ENCODE data around the gene EXOG.

EXOG gene

GRCh38 chr3:38509732-38510131 lies 13.6 kb downstream of the EXOG start:
- DNase-seq (ENCODE audit: low read depth in 3 of 3, low spot score in 1 of 3): no peak

GRCh38 chr3:38510631-38511030 lies 14.5 kb downstream of the EXOG start:
- no peak for DNase-seq (ENCODE audit: low read depth in 3 of 3, low spot score in 1 of 3)

- no peak for DNase-seq (ENCODE audit: low read depth in 3 of 3, low spot score in 1 of 3)
Observed at GRCh38 chr3:38511546-38511945, 15.4 kb downstream of the EXOG start.

DNA sequence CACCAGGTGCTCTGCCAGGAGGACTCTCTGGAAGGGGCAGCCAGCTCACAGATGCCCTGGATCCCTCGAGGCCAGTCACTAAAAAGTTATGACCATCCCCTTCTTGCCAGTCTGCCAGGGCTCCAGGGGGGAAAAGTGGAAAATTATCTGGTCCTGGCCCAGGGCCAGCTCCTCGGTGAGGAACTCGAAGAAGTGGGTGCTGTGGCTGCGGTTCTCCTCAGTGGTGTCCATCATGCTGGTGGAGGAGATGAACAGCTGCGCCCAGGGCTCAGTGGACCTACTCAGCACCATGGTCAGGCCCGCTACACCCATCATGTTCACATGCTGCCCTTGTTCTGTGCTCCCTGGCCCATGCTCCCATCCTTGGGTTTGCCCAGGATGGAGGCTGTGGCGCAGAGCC lies 19.2 kb downstream of the EXOG start:
- DNase-seq (ENCODE audit: low read depth in 3 of 3, low spot score in 1 of 3): no peak

- DNase-seq (ENCODE audit: low read depth in 3 of 3, low spot score in 1 of 3): no peak
Observed at GRCh38 chr3:38516669-38517068, 20.5 kb downstream of the EXOG start.

GRCh38 chr3:38519000-38519399 lies 22.9 kb downstream of the EXOG start:
- DNase-seq (ENCODE audit: low read depth in 3 of 3, low spot score in 1 of 3): no peak

DNA sequence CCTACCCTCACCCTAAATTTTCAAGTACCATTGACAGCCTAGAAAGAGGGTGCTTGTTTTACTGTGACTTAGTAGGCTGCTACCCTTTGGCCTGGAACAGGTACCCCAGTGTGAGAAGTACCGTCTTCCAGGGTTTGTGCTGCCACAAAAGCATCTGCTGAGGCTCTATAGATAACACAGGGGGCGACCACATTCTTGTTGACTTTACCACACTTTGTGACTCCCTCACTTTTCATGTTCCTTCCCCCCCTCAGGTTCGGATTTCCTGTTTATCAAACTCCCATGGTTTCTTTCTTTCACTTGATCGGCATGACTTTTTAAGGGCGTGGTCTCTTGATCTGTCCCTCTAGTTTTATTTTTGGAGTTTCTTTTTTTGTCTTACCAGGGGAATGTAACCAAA lies 23.5 kb downstream of the EXOG start:
- no peak for DNase-seq (ENCODE audit: low read depth in 3 of 3, low spot score in 1 of 3)

GRCh38 chr3:38521391-38521987 lies 25.3 kb downstream of the EXOG start:
- DNase-seq (ENCODE audit: low read depth in 3 of 3, low spot score in 1 of 3): peak; percentile 15 to 18 (median 18)

DNA sequence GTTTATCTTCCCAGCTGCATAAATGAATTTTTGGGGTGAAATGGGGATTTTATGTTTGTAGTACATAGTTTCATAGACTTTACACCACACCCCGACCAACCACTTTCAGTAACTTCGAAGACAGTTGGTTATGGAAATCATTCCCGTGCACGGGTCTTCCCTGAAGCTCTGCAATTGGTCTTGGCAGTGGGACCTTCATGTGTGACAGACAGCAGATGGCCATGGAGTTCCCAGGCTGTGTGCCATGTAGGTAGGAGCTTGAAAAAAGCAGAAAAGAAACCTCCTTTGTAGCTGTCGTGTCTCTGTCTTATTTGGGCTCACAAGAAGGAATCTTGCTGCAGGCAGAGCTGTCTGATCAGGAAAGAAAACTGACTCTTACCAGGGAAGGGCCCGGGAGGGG lies 25.9 kb downstream of the EXOG start:
- DNase-seq (ENCODE audit: low read depth in 3 of 3, low spot score in 1 of 3): no peak

- DNase-seq (ENCODE audit: low read depth in 3 of 3, low spot score in 1 of 3): no peak
Observed at GRCh38 chr3:38524141-38524739, 28.1 kb downstream of the EXOG start.

GRCh38 chr3:38526792-38527191 lies 30.7 kb downstream of the EXOG start:
- DNase-seq (ENCODE audit: low read depth in 3 of 3, low spot score in 1 of 3): no peak

DNA sequence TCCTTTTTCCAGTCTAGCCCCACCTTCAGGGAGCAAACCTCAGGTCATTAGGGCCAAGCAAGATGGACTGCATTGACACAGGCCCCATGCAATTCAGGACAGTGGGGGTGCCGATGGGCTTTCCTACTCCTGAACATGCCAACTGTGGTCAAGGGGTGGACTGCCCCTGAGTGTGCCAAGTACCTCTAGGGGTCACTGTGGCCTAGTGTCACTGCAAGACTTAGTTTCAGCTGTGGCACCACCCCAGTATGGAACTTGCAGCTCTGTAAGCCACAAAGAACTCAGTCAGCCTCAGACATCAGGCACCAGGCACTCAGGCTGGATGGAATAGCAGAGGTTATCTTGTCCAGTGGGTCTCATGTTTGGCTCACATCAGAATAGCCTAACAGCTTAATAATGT lies 32.3 kb downstream of the EXOG start:
- no peak for DNase-seq (ENCODE audit: low read depth in 3 of 3, low spot score in 1 of 3)

DNA sequence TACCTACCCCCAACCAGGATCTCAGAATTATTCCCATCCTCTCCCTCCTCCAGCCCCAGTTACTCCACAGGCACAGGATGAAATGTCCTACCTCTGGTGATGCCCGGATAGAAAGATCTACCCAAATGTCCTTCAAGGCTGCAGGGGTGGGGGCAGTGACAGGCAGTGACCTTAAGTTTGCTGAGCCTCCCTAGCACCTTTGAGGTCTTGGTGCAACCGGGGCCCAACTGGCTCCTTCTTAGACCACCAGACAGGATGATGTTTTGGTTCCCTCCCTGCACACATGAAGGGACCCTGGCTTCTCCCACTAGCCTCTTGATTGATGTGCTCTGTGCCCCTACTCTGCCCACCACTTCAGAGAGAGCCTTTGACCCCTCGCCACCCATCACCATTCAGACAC lies 36.4 kb downstream of the EXOG start:
- DNase-seq (ENCODE audit: low read depth in 3 of 3, low spot score in 1 of 3): no peak

GRCh38 chr3:38533285-38533976 lies 37.3 kb downstream of the EXOG start:
- no peak for DNase-seq (ENCODE audit: low read depth in 3 of 3, low spot score in 1 of 3)

- DNase-seq (ENCODE audit: low read depth in 3 of 3, low spot score in 1 of 3): no peak
Observed at GRCh38 chr3:38534180-38534579, 38.0 kb downstream of the EXOG start.

- DNase-seq (ENCODE audit: low read depth in 3 of 3, low spot score in 1 of 3): no peak
Observed at GRCh38 chr3:38534604-38535003, 38.5 kb downstream of the EXOG start.

DNA sequence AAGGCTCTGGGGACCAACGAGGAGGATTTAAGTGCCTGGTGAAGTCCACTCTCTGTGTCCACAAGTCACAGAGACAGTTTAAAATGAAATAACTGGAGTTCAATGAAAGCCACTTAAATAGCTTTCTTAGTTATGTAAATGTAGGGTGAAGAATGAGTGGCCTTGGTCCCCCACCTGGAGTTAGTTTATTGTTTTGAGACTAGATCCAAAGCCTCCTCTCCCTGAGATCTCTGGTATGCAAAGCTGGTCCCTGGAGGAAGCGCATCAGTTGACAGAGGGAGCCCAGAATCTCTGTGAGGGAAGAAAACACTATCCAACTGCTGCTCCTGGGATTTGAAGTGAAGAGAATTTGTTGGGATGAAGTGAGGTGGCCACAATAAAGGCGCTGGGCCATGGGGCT lies 40.5 kb downstream of the EXOG start:
- no peak for DNase-seq (ENCODE audit: low read depth in 3 of 3, low spot score in 1 of 3)

DNA sequence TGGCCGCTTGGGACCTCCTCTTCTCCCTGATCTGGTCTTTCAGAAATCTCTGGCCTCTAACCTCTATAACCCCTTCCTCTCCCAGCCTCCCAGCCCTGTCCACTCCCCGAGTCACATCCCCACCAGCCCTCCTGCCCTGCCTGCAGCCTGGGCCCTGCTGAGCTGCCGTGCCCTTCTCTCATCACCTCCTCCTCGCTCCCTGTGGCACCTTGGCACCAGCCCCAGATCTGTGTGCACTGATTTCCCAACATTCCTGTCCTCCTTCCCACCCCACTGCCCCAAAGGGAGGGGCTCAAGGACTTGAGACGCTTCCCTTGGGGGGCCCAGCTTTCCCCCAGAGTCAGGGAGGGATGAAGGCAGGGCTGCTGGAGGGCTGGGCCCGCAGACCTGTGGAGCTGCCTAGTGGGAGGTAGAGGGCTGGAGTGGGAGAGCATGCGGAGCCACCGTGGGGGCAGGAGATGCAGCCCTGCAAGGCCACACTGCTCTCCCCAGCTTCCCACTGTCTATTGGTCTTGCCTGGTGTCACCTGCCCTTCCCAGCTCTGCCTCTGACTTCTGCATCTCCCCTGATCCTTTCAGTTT lies 42.7 kb downstream of the EXOG start:
- no peak for DNase-seq (ENCODE audit: low read depth in 3 of 3, low spot score in 1 of 3)

- DNase-seq (ENCODE audit: low read depth in 3 of 3, low spot score in 1 of 3): no peak
Observed at GRCh38 chr3:38541806-38542205, 45.7 kb downstream of the EXOG start.

GRCh38 chr3:38542401-38543298 lies 46.5 kb downstream of the EXOG start:
- DNase-seq (ENCODE audit: low read depth in 3 of 3, low spot score in 1 of 3): no peak

GRCh38 chr3:38543586-38543985 lies 47.4 kb downstream of the EXOG start:
- no peak for DNase-seq (ENCODE audit: low read depth in 3 of 3, low spot score in 1 of 3)

All from stimulated activated CD4-positive, alpha-beta T cell treated with anti-CD3 and anti-CD28 coated beads, TNF-alpha, amount 100 ng/mL, for 1 hour (primary cell).